Measurements from ENCODE around the gene NRDE2. TPM values are rescaled to one million over a fixed set of nuclear protein-coding genes. Genes with fewer than 3 reads are reported as not detected.

NRDE2 gene
- 8.2 to 9.2 TPM (median 9.1 TPM) in 5 replicates for total RNA-seq (2022; extraction: Qiagen RNA extraction)

GRCh38 chr14:90331497-90332270, at the start of gene NRDE2:
TSS of gene NRDE2 (minus strand) at chr14:90331941. CDS start at chr14:90331904, 37 bp downstream.

GRCh38 chr14:90256354-90257131, 75.2 kb downstream of the NRDE2 start, which contains the start of gene PSMC1:
TSS of gene PSMC1 (plus strand) at chr14:90256553. CDS start at chr14:90256598, 45 bp downstream.

Other genes starting within 250 kb of the NRDE2 start
- 209 to 349 TPM (median 225 TPM) in 5 replicates for gene PSMC1, start 75.4 kb downstream of the NRDE2 start, total RNA-seq (2022; extraction: Qiagen RNA extraction)
- 280 to 369 TPM (median 355 TPM) in 5 replicates for gene CALM1, start 65.1 kb upstream of the NRDE2 start, total RNA-seq (2022; extraction: Qiagen RNA extraction)